T-helper 22 cell (primary cell): Measurements from ENCODE around the gene NKX6-2.

ENCODE experiments used
- DNase-seq: peaks from one replicate; pipeline ENCODE4 v3.0.0-alpha.2; 2020; ENCODE audit warnings: low read depth

The NKX6-2 gene

GRCh38 chr10:132813001-132813401 is 27.1 kb upstream of the NKX6-2 start:
- no peak for DNase-seq

- no peak for DNase-seq
Observed at GRCh38 chr10:132812520-132812919, 26.6 kb upstream of the NKX6-2 start.

GRCh38 chr10:132811891-132812481 is 26.0 kb upstream of the NKX6-2 start:
- no peak for DNase-seq

GRCh38 chr10:132810807-132811700 is 25.1 kb upstream of the NKX6-2 start:
- no peak for DNase-seq

GRCh38 chr10:132810141-132810806 is 24.3 kb upstream of the NKX6-2 start:
- no peak for DNase-seq

- DNase-seq, result no peak
Observed at GRCh38 chr10:132809232-132810140, 23.5 kb upstream of the NKX6-2 start.

- DNase-seq, result no peak
Observed at GRCh38 chr10:132808383-132809231, 22.7 kb upstream of the NKX6-2 start.

- no peak for DNase-seq
Observed at GRCh38 chr10:132807621-132808049, 21.7 kb upstream of the NKX6-2 start.

GRCh38 chr10:132806561-132807003 is 20.6 kb upstream of the NKX6-2 start:
- DNase-seq, result no peak

GRCh38 chr10:132806110-132806509 is 20.2 kb upstream of the NKX6-2 start:
- no peak for DNase-seq

- no peak for DNase-seq
Observed at GRCh38 chr10:132805599-132805998, 19.7 kb upstream of the NKX6-2 start.

- DNase-seq, result no peak
Observed at GRCh38 chr10:132804785-132805426, 19.0 kb upstream of the NKX6-2 start.

- DNase-seq, result no peak
Observed at GRCh38 chr10:132804287-132804686, 18.3 kb upstream of the NKX6-2 start.

GRCh38 chr10:132803416-132804210 is 17.7 kb upstream of the NKX6-2 start:
- DNase-seq, result no peak

GRCh38 chr10:132802694-132803320 is 16.9 kb upstream of the NKX6-2 start:
- DNase-seq, result no peak

- DNase-seq, result no peak
Observed at GRCh38 chr10:132802048-132802447, 16.1 kb upstream of the NKX6-2 start.

GRCh38 chr10:132799865-132800264 is 13.9 kb upstream of the NKX6-2 start:
- DNase-seq, result no peak

GRCh38 chr10:132798876-132799275 is 12.9 kb upstream of the NKX6-2 start:
- no peak for DNase-seq

GRCh38 chr10:132798403-132798802 is 12.5 kb upstream of the NKX6-2 start:
- DNase-seq, result no peak
